CD14-positive monocyte (primary cell): ENCODE data around the gene NDRG3. TPM values are rescaled to one million over a fixed set of nuclear protein-coding genes. Genes with fewer than 3 reads are reported as not detected.

ENCODE experiments used
- DNase-seq, 3 donors: peaks; one replicate each; pipeline ENCODE4 v3.0.0-alpha.2; 2011 to 2022
- H2AFZ ChIP-seq: 2 replicates; pipeline ENCODE4 v1.6.0; 2012; ENCODE audit warnings: mild to moderate bottlenecking, low read depth, low read length, inconsistent platforms; ENCODE audit not compliant: insufficient read depth, poor library complexity, severe bottlenecking
- H3K27ac ChIP-seq, 2 donors: 1 replicate in 1 of 2; 2 replicates in 1 of 2; pipeline ENCODE4 v1.5.1; 2012 to 2013; ENCODE audit warnings: low read length in 2 of 2, control low read depth in 1 of 2, inconsistent platforms in 1 of 2, low read depth in 1 of 2, mild to moderate bottlenecking in 1 of 2
- H3K27me3 ChIP-seq, 2 donors: one replicate each; pipeline versions ENCODE4 v1.6.0 to v1.6.1; 2011 to 2013; ENCODE audit warnings: low read length in 2 of 2; ENCODE audit not compliant: control insufficient read depth in 2 of 2, insufficient read depth in 2 of 2
- H3K36me3 ChIP-seq, 2 donors: replicated peaks in 1 of 2; 1 replicate in 1 of 2; 2 replicates in 1 of 2; pipeline versions ENCODE4 v1.5.1 to v1.6.1; 2012 to 2013; ENCODE audit warnings: low read length in 2 of 2, control low read depth in 1 of 2, inconsistent platforms in 1 of 2, mild to moderate bottlenecking in 1 of 2; ENCODE audit not compliant: insufficient read depth in 2 of 2, control insufficient read depth in 1 of 2
- H3K4me1 ChIP-seq, 2 donors: 1 replicate in 1 of 2; 2 replicates in 1 of 2; pipeline versions ENCODE4 v1.5.1 to v1.6.1; 2012 to 2013; ENCODE audit warnings: low read length in 2 of 2, control low read depth in 1 of 2, inconsistent platforms in 1 of 2, mild to moderate bottlenecking in 1 of 2, moderate library complexity in 1 of 2; ENCODE audit not compliant: insufficient read depth in 2 of 2, control insufficient read depth in 1 of 2
- H3K4me2 ChIP-seq: replicated peaks from 2 replicates; pipeline ENCODE3; 2012; ENCODE audit warnings: low read length, moderate library complexity, mild to moderate bottlenecking; ENCODE audit not compliant: poor library complexity, severe bottlenecking; ENCODE audit errors: extremely low read depth
- H3K4me3 ChIP-seq, 3 experiments: fragments of 200-600 bp in 1 of 3; sonication (generic) in 1 of 3; replicated peaks in 1 of 3; 1 replicate in 2 of 3; 2 replicates in 1 of 3; pipeline ENCODE4 v1.5.1; 2011 to 2013; ENCODE audit warnings: low read length in 3 of 3, mild to moderate bottlenecking in 3 of 3, control low read depth in 2 of 3, low read depth in 2 of 3, inconsistent platforms in 1 of 3, moderate library complexity in 1 of 3
- H3K79me2 ChIP-seq: 2 replicates; pipeline ENCODE4 v1.6.0; 2012; ENCODE audit warnings: mild to moderate bottlenecking, control low read depth, inconsistent platforms, low read length, moderate library complexity; ENCODE audit not compliant: insufficient read depth
- H3K9ac ChIP-seq: 2 replicates; pipeline ENCODE4 v1.6.0; 2017; ENCODE audit warnings: low read length, mild to moderate bottlenecking; ENCODE audit not compliant: insufficient read depth, poor library complexity, severe bottlenecking
- H3K9me3 ChIP-seq, 2 donors: replicated peaks in 1 of 2; 1 replicate in 1 of 2; 2 replicates in 1 of 2; pipeline versions ENCODE4 v1.5.1 to v1.6.1; 2012 to 2013; ENCODE audit warnings: low read length in 2 of 2, control low read depth in 1 of 2; ENCODE audit not compliant: control insufficient read depth in 1 of 2, insufficient read depth in 1 of 2
- H4K20me1 ChIP-seq: 2 replicates; pipeline ENCODE4 v1.6.0; 2012; ENCODE audit warnings: mild to moderate bottlenecking, low read length, control low read depth, moderate library complexity; ENCODE audit not compliant: insufficient read depth
- H3K27ac Mint-ChIP-seq, 7 donors: one replicate each; pipeline ENCODE4 v1.8.0; 2020; ENCODE audit warnings: mild to moderate bottlenecking in 7 of 7, mixed read lengths in 7 of 7, moderate library complexity in 6 of 7, inconsistent platforms in 2 of 7
- H3K27me3 Mint-ChIP-seq, 3 donors: one replicate each; pipeline ENCODE4 v1.8.0; 2021 to 2022; ENCODE audit warnings: low read depth in 3 of 3, mild to moderate bottlenecking in 3 of 3, mixed read lengths in 3 of 3, moderate library complexity in 3 of 3, inconsistent platforms in 1 of 3
- H3K36me3 Mint-ChIP-seq, 2 donors: one replicate each; pipeline ENCODE4 v1.8.0; 2020; ENCODE audit warnings: mixed read lengths in 2 of 2, inconsistent platforms in 1 of 2, mild to moderate bottlenecking in 1 of 2
- H3K4me1 Mint-ChIP-seq: one replicate; pipeline ENCODE4 v1.8.0; 2020; ENCODE audit warnings: mild to moderate bottlenecking, mixed read lengths
- H3K4me3 Mint-ChIP-seq, 2 donors: one replicate each; pipeline ENCODE4 v1.8.0; 2020; ENCODE audit warnings: mild to moderate bottlenecking in 2 of 2, mixed read lengths in 2 of 2, moderate library complexity in 1 of 2
- H3K9me3 Mint-ChIP-seq, 7 donors: one replicate each; pipeline ENCODE4 v1.8.0; 2020 to 2022; ENCODE audit warnings: mixed read lengths in 7 of 7, mild to moderate bottlenecking in 6 of 7, moderate library complexity in 6 of 7, inconsistent platforms in 2 of 7
- WGBS: methylation state at CpG from one replicate; pipeline ENCODE4 v1.1.5; 2013; ENCODE audit warnings: missing lambda C conversion rate; ENCODE audit not compliant: insufficient coverage; 5-methylcytosine and 5-hydroxymethylcytosine counted together
- intact Hi-C, 2 donors: fragments of 100-400 bp; cut with micrococcal nuclease; formaldehyde crosslinking; loops; one replicate each; pipeline versions ENCODE4 v1.15.0 to v1.15.1; 2023
- polyA minus RNA-seq: library from RNA; depleted of rRNA, polyadenylated mRNA; stranded (reverse); fragments of >200 nt; gene quantifications from 2 replicates; pipeline ENCODE4 v1.2.3, GENCODE V29; 2012
- polyA plus RNA-seq, 3 donors: library from polyadenylated mRNA; depleted of rRNA in 1 of 3; unstranded in 2 of 3; stranded (reverse) in 1 of 3; fragments of 300-500 nt in 2 of 3; fragments of >200 nt in 1 of 3; fragmentation: Illumina TruSeq in 2 of 3; gene quantifications; 1 replicate in 2 of 3; 2 replicates in 1 of 3; pipeline ENCODE4 v1.2.3, GENCODE V29; 2012 to 2021
- total RNA-seq, 12 experiments: library from RNA in 1 of 12; stranded (reverse) in 1 of 12; fragments of 120-200 nt in 1 of 12; gene quantifications; one replicate each; pipeline ENCODE4 v1.2.4 and lab custom pipeline; 2013 to 2026; ENCODE audit warnings: mixed read lengths in 6 of 12, inconsistent platforms in 1 of 12
- TF ChIP-seq, protein P1 (sequence below): fragments of 200-600 bp; IDR thresholded peaks from one replicate; pipeline ENCODE4 v1.8.0; 2022; ENCODE audit warnings: antibody characterized with exemption, mild to moderate bottlenecking

The NDRG3 gene
- total RNA-seq (2013): 19.5 TPM
- polyA plus RNA-seq (10 to 100 TPM; 16.0 to 23.2 (median 21.7) TPM), polyA minus RNA-seq (10.4 and 15.6 TPM in 2 replicates), total RNA-seq (lab: John Stamatoyannopoulos, UW) (2.7 to 26.0 (median 19.3) reads per million in 11 experiments)

DNA sequence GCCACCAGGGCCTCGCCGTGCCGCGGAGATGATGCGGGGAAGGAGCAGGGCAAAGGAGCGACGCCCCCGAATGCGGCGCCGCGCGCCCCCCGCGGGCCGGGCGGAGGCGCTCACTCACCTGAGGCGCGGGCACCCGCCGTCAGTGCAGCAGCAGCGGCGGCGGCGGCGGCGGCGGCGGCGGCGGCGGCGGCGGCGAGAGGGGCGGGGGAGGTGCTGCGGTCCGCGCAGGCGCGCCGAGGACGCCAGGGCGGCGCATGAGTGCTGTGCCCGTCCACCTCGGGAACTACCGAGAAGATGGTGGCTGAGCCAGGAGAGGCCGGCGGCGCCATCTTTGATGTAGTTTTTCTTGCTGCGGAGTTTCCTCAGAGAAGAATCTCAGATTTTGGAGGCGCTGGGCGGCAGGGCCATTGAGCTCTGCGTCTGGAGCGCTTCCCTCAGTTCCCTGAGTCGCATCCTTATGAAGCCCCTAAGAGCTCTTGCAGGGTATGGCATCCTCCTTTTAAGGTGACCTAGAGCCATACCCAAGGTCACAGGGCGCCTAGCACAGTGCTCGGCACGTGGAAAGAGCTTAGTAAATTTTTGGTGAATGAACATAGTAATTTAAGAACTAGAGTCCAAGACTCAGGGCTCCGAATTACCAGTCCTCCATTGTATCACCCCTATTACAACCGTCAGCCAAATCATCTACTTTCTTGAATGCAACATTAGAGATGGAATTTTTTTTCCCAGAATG is at the start of gene NDRG3:
Gene NDRG3 (minus strand): TSS at position 164 of the 733 bp plus-strand sequence. CDS start 24,355 bp downstream, outside the sequence.
- Histone ChIP-seq H3K9ac (peak within 1 kb of the TSS; percentile 59), H2AFZ (peak within 1 kb of the TSS; percentile 95), H3K79me2 (peaks cover 3% of the 10 kb centered on the region), H3K27me3 (no peaks in the 10 kb centered on the region), H3K4me2 (peak within 1 kb of the TSS; percentile 96), H3K36me3 (peaks cover 0 to 5% of the 10 kb centered on the region in 2 donors), H3K4me3 (peak within 1 kb of the TSS; percentile 57 to 85 (median 69)), H4K20me1 (no peaks in the 10 kb centered on the region), H3K9me3 (no peaks in the 10 kb centered on the region), H3K27ac (peak within 1 kb of the TSS; percentile 25 to 58), H3K4me1 (peaks cover 12 to 17% of the 10 kb centered on the region in 2 donors)
- TF ChIP-seq, protein P1, sequence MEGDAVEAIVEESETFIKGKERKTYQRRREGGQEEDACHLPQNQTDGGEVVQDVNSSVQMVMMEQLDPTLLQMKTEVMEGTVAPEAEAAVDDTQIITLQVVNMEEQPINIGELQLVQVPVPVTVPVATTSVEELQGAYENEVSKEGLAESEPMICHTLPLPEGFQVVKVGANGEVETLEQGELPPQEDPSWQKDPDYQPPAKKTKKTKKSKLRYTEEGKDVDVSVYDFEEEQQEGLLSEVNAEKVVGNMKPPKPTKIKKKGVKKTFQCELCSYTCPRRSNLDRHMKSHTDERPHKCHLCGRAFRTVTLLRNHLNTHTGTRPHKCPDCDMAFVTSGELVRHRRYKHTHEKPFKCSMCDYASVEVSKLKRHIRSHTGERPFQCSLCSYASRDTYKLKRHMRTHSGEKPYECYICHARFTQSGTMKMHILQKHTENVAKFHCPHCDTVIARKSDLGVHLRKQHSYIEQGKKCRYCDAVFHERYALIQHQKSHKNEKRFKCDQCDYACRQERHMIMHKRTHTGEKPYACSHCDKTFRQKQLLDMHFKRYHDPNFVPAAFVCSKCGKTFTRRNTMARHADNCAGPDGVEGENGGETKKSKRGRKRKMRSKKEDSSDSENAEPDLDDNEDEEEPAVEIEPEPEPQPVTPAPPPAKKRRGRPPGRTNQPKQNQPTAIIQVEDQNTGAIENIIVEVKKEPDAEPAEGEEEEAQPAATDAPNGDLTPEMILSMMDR: no peak
- WGBS: under 1% methylated on average over 58 of the region's 63 CpGs
- peak; percentile 89 to 94 (median 92) for DNase-seq
- Mint-ChIP-seq H3K36me3 (peaks cover 6% of the 10 kb centered on the region in 2 donors), H3K27ac (peak within 1 kb of the TSS; percentile 60 to 85 (median 76)), H3K27me3 (peaks cover 2 to 9% (median 7%) of the 10 kb centered on the region in 3 donors), H3K9me3 (peaks cover 0 to 2% (median 0%) of the 10 kb centered on the region in 7 donors), H3K4me1 (peaks cover 22% of the 10 kb centered on the region), H3K4me3 (peak within 1 kb of the TSS; percentile 93 to 96)
- intact Hi-C loops: no loop called here

GRCh38 chr20:36794116-36794474 is 48.2 kb upstream of the NDRG3 start:
- WGBS: 94% methylated on average over 20 of the region's 20 CpGs
- intact Hi-C loops: no loop called here
- H3K9ac ChIP-seq: no peak overlapping the region
- no peak overlapping the region for H3K27ac ChIP-seq
- no peaks in the 10 kb centered on the region for H4K20me1 ChIP-seq
- TF ChIP-seq, protein P1: no peak
- Mint-ChIP-seq H3K9me3 (no peaks in the 10 kb centered on the region), H3K27me3 (no peaks in the 10 kb centered on the region), H3K36me3 (peaks cover 55 to 69% of the 10 kb centered on the region in 2 donors), H3K27ac (no peak overlapping the region), H3K4me3 (no peak overlapping the region), H3K4me1 (no peaks in the 10 kb centered on the region)
- peaks cover 39 to 72% of the 10 kb centered on the region in 2 donors for H3K36me3 ChIP-seq
- H3K9me3 ChIP-seq: no peaks in the 10 kb centered on the region
- no peaks in the 10 kb centered on the region for H3K27me3 ChIP-seq
- H3K4me2 ChIP-seq: no peak overlapping the region
- H3K4me1 ChIP-seq: no peaks in the 10 kb centered on the region
- no peaks in the 10 kb centered on the region for H3K79me2 ChIP-seq
- H3K4me3 ChIP-seq: no peak overlapping the region
- H2AFZ ChIP-seq: no peak overlapping the region
- DNase-seq: no peak
